ENCODE data around the gene SPDYE4.
A peak's percentile ranks its signal among the peaks of the same experiment; 100 is the strongest.

The SPDYE4 gene

GRCh38 chr17:8746501-8747236, 11.7 kb downstream of the SPDYE4 start:
- Histone ChIP-seq H3K9me2 (replicated peaks; ENCODE audit: control insufficient read depth, low read length) (no peaks in the 10 kb centered on the region), H3K36me3 (ENCODE audit: control insufficient read depth, low read length) (no peaks in the 10 kb centered on the region), H4K20me1 (ENCODE audit: control insufficient read depth, insufficient read depth, low read depth, low read length) (no peaks in the 10 kb centered on the region), H3K4me2 (ENCODE audit: low read length) (peak overlapping the region; percentile 87), H3K4me1 (ENCODE audit: control insufficient read depth, low read length) (peaks cover 10% of the 10 kb centered on the region), H3K27me3 (ENCODE audit: control insufficient read depth, low read length) (peaks cover 22% of the 10 kb centered on the region), H3K4me3 (ENCODE audit: low read length) (no peak overlapping the region), H3K27ac (ENCODE audit: low read depth, low read length) (no peak overlapping the region), H3F3A (ENCODE audit: control insufficient read depth, insufficient read depth) (no peaks in the 10 kb centered on the region), H3K79me2 (ENCODE audit: control insufficient read depth, low read length) (no peaks in the 10 kb centered on the region), H3K9me3 (ENCODE audit: control insufficient read depth, insufficient read depth, low read length) (no peaks in the 10 kb centered on the region)
- TF ChIP-seq, protein P1, sequence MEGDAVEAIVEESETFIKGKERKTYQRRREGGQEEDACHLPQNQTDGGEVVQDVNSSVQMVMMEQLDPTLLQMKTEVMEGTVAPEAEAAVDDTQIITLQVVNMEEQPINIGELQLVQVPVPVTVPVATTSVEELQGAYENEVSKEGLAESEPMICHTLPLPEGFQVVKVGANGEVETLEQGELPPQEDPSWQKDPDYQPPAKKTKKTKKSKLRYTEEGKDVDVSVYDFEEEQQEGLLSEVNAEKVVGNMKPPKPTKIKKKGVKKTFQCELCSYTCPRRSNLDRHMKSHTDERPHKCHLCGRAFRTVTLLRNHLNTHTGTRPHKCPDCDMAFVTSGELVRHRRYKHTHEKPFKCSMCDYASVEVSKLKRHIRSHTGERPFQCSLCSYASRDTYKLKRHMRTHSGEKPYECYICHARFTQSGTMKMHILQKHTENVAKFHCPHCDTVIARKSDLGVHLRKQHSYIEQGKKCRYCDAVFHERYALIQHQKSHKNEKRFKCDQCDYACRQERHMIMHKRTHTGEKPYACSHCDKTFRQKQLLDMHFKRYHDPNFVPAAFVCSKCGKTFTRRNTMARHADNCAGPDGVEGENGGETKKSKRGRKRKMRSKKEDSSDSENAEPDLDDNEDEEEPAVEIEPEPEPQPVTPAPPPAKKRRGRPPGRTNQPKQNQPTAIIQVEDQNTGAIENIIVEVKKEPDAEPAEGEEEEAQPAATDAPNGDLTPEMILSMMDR (IDR thresholded peaks at IDR 0.05; ENCODE audit: low read depth, low read length, poor library complexity, severe bottlenecking): no peak
- no peak for TF ChIP-seq EZH2phosphoT487 (IDR thresholded peaks at IDR 0.05; ENCODE audit: borderline replicate concordance, low read length)

- Histone ChIP-seq H3F3A (ENCODE audit: control insufficient read depth, insufficient read depth) (no peaks in the 10 kb centered on the region), H3K4me3 (ENCODE audit: low read length) (peak overlapping the region; percentile 74), H3K4me2 (ENCODE audit: low read length) (peak overlapping the region; percentile 87), H3K79me2 (ENCODE audit: control insufficient read depth, low read length) (no peaks in the 10 kb centered on the region), H3K36me3 (ENCODE audit: control insufficient read depth, low read length) (no peaks in the 10 kb centered on the region), H3K27me3 (ENCODE audit: control insufficient read depth, low read length) (peaks cover 21% of the 10 kb centered on the region), H4K20me1 (ENCODE audit: control insufficient read depth, insufficient read depth, low read depth, low read length) (no peaks in the 10 kb centered on the region), H3K9me2 (replicated peaks; ENCODE audit: control insufficient read depth, low read length) (no peaks in the 10 kb centered on the region), H3K9me3 (ENCODE audit: control insufficient read depth, insufficient read depth, low read length) (no peaks in the 10 kb centered on the region), H3K27ac (ENCODE audit: low read depth, low read length) (no peak overlapping the region), H3K4me1 (ENCODE audit: control insufficient read depth, low read length) (peaks cover 10% of the 10 kb centered on the region)
- TF ChIP-seq, protein P1 (IDR thresholded peaks at IDR 0.05; ENCODE audit: low read depth, low read length, poor library complexity, severe bottlenecking): peak; percentile 85
- no peak for TF ChIP-seq EZH2phosphoT487 (IDR thresholded peaks at IDR 0.05; ENCODE audit: borderline replicate concordance, low read length)
Measured at GRCh38 chr17:8745586-8746500, 12.5 kb downstream of the SPDYE4 start.

DNA sequence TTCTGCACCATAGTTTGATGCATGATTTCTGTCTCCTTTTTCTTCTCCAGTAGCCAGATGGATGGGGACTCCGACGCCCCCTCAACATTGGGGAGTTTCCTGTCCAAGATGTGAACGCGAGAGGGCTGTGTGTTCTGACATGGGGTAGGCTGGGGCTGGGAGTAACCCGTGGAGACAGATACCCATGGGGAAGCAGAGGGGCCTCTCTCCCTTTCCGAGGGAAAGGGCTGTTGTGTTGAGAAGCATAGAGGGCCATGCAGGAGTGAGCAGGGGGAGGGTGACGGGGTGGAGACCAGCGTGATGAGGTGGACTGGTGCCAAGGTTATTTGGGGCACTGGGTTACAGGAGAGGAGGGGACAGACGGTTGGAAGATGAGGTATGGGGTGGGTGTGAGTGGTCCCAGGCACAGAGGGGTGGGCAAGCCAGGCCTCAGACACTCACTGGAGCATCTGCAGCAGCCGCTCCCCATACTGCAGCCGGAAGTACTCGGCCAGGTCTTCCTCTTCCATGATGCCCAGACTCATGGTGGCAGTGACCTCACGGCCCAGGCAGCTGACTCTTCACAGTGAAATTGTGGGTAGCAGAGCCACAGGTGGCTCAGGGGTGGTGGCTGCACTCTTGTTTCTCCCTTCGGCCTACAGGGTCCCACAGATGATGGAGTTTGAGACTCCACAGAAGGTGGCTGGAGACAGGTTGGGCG, 14.1 kb downstream of the SPDYE4 start:
- H3K9me3 ChIP-seq (ENCODE audit: control insufficient read depth, insufficient read depth, low read length): no peaks in the 10 kb centered on the region
- H3F3A ChIP-seq (ENCODE audit: control insufficient read depth, insufficient read depth): no peaks in the 10 kb centered on the region
- no peaks in the 10 kb centered on the region for H3K36me3 ChIP-seq (ENCODE audit: control insufficient read depth, low read length)
- no peaks in the 10 kb centered on the region for H3K79me2 ChIP-seq (ENCODE audit: control insufficient read depth, low read length)
- no peaks in the 10 kb centered on the region for H4K20me1 ChIP-seq (ENCODE audit: control insufficient read depth, insufficient read depth, low read depth, low read length)
- H3K4me3 ChIP-seq (ENCODE audit: low read length): no peak overlapping the region
- H3K27me3 ChIP-seq (ENCODE audit: control insufficient read depth, low read length): peaks cover 18% of the 10 kb centered on the region
- H3K4me2 ChIP-seq (ENCODE audit: low read length): no peak overlapping the region
- H3K4me1 ChIP-seq (ENCODE audit: control insufficient read depth, low read length): peaks cover 17% of the 10 kb centered on the region
- no peaks in the 10 kb centered on the region for H3K9me2 ChIP-seq (replicated peaks; ENCODE audit: control insufficient read depth, low read length)
- TF ChIP-seq EZH2phosphoT487 (IDR thresholded peaks at IDR 0.05; ENCODE audit: borderline replicate concordance, low read length): no peak
- TF ChIP-seq, protein P1 (IDR thresholded peaks at IDR 0.05; ENCODE audit: low read depth, low read length, poor library complexity, severe bottlenecking): no peak
- no peak overlapping the region for H3K27ac ChIP-seq (ENCODE audit: low read depth, low read length)

Data from DOHH2 (cell line).